NCI-H510A treated with DMSO at 0.1 percent for 48 hours (cell line): ENCODE results near the gene PLEKHG4B.
"Not testable (repeated sequence)": the region's sequence is repeated elsewhere in the genome, so short reads cannot be mapped to it uniquely, and the experiment has no call there.

Experiments
- DNase-seq: peaks from one replicate; lab custom pipeline; 2025; lab: John Stamatoyannopoulos, UW

Gene PLEKHG4B

GRCh38 chr5:225334-225733 is 133.4 kb downstream of the PLEKHG4B start:
- no peak for DNase-seq

DNA sequence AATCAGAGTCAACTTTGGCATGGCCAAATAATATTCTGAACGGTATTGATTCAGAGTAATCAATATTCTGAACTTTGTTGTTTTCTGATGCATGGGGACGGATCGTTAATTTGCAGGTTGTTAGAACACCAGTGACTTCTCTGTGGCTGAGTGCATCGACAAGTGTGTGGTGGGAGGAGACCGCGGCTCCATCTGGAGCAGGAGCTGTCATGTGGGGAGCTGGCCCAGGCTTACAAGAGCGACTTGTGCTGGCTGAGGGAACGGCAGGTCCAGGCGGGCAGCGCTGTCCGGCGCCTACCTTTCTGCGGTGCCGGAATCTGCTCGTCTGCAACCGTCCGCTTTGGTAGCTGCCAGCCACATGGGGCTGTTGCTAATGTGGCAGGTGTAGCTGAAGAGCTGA is 135.4 kb downstream of the PLEKHG4B start:
- not testable (repeated sequence) for DNase-seq

DNA sequence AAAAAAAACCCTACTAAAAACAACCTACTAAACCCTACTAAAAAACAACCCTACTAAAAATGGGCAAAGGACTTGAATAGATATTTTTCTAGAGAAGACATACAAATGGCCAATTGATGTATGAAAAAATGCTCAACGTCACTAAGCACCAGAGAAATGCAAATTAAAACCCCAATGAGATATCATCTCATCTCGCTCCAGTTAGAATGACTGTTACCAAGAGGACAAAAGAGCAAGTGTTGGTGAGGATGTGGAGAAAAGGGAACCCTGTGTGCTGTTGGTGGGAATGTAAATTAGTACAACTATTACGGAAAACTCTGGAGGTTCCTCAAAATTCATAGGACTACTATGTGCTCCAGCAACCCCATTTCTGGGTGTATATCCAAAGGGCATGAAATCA is 136.9 kb downstream of the PLEKHG4B start:
- DNase-seq = no peak

- no peak for DNase-seq
Observed at GRCh38 chr5:230711-231110, 138.7 kb downstream of the PLEKHG4B start.

- no peak for DNase-seq
Observed at GRCh38 chr5:231661-232060, 139.7 kb downstream of the PLEKHG4B start.

GRCh38 chr5:233426-233825 is 141.5 kb downstream of the PLEKHG4B start:
- DNase-seq = not testable (repeated sequence)

- DNase-seq = no peak
Observed at GRCh38 chr5:234450-234849, 142.5 kb downstream of the PLEKHG4B start.

DNA sequence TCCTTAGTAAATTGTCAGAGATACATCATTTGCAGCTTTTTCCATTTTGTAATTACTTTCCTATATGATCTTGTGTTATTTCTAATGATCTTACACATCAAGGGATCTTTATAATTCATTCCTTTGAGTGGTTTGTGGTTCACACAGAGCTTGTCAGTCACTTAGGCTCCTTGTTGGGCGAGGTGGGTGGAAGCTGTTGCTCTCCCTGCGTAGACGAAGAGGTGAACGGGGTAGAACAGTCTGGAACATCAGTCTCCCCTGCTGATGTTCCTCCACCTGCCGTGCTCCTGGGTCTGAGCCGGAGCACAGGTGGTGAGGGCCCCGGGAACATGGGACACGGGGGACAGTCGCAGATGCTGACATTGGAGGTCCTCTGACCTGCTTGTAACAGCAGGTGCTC is 143.6 kb downstream of the PLEKHG4B start:
- not testable (repeated sequence) for DNase-seq

- not testable (repeated sequence) for DNase-seq
Observed at GRCh38 chr5:237931-238330, 146.0 kb downstream of the PLEKHG4B start.
